ENCODE measurements around the gene UBE2C. TPM values are rescaled to one million over a fixed set of nuclear protein-coding genes. Genes with fewer than 3 reads are reported as not detected.
"Not testable (repeated sequence)": the region's sequence is repeated elsewhere in the genome, so short reads cannot be mapped to it uniquely, and the experiment has no call there.

UBE2C gene
- total and polyA plus RNA-seq, 7 donors = 3.3 to 90.3 (median 21.1) TPM; not detected in 3

DNA sequence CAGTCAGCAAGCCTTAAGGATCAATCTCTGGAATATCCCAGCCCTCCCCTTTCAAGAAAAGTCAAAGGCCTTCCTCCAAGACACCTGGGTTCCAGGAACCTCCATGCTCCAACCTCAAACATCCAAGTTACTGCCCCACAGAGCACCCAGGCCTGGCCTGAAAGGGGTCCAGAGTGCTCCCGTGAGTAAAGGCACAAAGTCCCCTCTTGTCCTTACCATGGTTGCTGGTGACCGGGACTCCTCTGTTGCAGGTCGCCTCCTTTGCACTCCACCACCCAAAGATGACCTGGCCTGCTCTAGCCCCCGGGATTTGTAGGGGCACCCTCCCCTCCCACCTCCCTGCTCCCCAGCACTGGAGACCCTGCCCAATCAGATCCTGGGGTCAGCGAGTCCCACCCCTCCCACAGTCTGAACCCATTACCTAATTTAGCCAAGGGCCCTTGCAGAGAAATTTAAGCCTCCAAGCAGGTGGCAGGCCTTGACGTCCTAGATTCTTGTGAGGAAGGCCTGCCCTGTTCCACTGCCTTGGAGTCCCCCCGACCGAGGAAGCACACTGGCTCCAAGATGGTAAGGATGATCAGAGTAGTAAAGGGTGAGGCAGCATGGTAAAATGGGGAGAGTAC is 14.7 kb downstream of the UBE2C start, which contains the start of gene TNNC2:
Gene TNNC2, minus strand, starts transcription at position 283 of the 623 bp plus-strand sequence. Its CDS starts 64 bp downstream, at position 219.
- Histone ChIP-seq H3K4me3 (no peak within 1 kb of the TSS), H3K27ac (peak within 1 kb of the TSS; percentile 61 to 73 (median 64)), H3K9me3 (no peaks in the 10 kb centered on the region), H3K36me3 (no peaks in the 10 kb centered on the region), H3K4me1 (peaks cover 0 to 41% (median 32%) of the 10 kb centered on the region in 4 donors), H3K27me3 (peaks cover 0 to 12% (median 0%) of the 10 kb centered on the region in 3 donors)
- TF ChIP-seq EP300 (IDR thresholded peaks at IDR 0.05) (no peak), POLR2AphosphoS5 (IDR thresholded peaks at IDR 0.05) (no peak), POLR2A (IDR thresholded peaks at IDR 0.05) (no peak)
- TF ChIP-seq, protein P1, sequence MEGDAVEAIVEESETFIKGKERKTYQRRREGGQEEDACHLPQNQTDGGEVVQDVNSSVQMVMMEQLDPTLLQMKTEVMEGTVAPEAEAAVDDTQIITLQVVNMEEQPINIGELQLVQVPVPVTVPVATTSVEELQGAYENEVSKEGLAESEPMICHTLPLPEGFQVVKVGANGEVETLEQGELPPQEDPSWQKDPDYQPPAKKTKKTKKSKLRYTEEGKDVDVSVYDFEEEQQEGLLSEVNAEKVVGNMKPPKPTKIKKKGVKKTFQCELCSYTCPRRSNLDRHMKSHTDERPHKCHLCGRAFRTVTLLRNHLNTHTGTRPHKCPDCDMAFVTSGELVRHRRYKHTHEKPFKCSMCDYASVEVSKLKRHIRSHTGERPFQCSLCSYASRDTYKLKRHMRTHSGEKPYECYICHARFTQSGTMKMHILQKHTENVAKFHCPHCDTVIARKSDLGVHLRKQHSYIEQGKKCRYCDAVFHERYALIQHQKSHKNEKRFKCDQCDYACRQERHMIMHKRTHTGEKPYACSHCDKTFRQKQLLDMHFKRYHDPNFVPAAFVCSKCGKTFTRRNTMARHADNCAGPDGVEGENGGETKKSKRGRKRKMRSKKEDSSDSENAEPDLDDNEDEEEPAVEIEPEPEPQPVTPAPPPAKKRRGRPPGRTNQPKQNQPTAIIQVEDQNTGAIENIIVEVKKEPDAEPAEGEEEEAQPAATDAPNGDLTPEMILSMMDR (IDR thresholded peaks at IDR 0.05) = no peak
- 91 to 92% methylated on average over 8 of the region's 8 CpGs for WGBS, 2 donors
- no peak for DNase-seq
- intact Hi-C loops (cut with DNase I) = no loop called here

DNA sequence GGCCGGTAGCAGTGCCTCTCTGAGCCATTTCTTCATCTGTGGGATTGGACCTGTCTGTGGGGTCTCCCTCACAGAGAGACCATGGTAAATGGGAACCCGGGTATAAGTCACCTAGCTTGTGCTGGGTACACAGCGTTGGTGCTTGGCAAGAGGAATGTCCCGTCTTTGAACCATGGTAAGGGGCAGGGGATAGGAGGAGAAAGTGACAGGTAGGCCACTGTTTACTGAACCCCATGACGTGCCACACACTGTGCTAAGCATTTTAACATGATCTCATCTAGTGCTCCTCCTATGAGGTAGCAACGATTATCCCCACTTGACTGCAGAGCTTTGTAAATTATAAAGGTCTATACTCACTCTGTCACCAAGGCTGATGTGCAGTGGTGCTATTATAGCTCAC is 15.3 kb downstream of the UBE2C start:
- intact Hi-C loops (cut with DNase I) = no loop called here
- peaks cover 0 to 42% (median 34%) of the 10 kb centered on the region in 4 donors for H3K4me1 ChIP-seq
- no peaks in the 10 kb centered on the region for H3K9me3 ChIP-seq

DNA sequence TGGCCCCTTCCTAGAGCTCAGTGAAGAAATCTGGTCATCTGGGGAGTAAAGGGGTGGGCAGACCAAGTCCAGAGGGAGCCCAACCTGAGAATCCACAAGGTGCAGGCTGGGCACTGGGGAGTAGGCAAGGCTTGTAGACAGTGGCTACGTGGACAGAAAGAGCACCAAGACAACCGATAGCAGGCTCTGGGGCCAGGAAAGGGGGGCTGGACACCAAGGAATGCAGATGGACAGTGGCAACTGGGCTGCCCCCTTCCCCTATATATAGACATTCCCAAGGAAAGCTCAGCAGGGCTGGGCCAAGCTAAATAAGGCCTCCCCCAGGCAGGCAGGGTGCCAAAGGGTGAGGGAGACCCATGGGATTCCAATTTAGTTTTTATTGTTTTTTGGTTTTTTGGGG is 16.1 kb downstream of the UBE2C start:
- intact Hi-C loops (cut with DNase I) = no loop called here
- H3K9me3 ChIP-seq = no peaks in the 10 kb centered on the region
- WGBS, 2 donors = 75 to 83% methylated on average over 2 of the region's 2 CpGs
- H3K4me3 ChIP-seq = no peak overlapping the region
- peaks cover 0 to 41% (median 37%) of the 10 kb centered on the region in 4 donors for H3K4me1 ChIP-seq
- TF ChIP-seq POLR2AphosphoS5 (IDR thresholded peaks at IDR 0.05) (no peak), EP300 (IDR thresholded peaks at IDR 0.05) (no peak), POLR2A (IDR thresholded peaks at IDR 0.05) (no peak)
- TF ChIP-seq, protein P1 (IDR thresholded peaks at IDR 0.05) = no peak
- H3K27ac ChIP-seq = peak overlapping the region in 2 of 4 donors; percentile 14 to 66
- H3K36me3 ChIP-seq = no peaks in the 10 kb centered on the region
- H3K27me3 ChIP-seq = peaks cover 0 to 5% (median 0%) of the 10 kb centered on the region in 3 donors
- DNase-seq = no peak

More for the DNA sequence above, 15.3 kb downstream of the UBE2C start:
- H3K27ac ChIP-seq = peak overlapping the region in 1 of 4 donors; percentile 65
- no peaks in the 10 kb centered on the region for H3K36me3 ChIP-seq
- TF ChIP-seq, protein P1 (IDR thresholded peaks at IDR 0.05) = no peak
- TF ChIP-seq POLR2A (IDR thresholded peaks at IDR 0.05) = no peak
- TF ChIP-seq POLR2AphosphoS5 (IDR thresholded peaks at IDR 0.05) = no peak
- no peak for TF ChIP-seq EP300 (IDR thresholded peaks at IDR 0.05)
- DNase-seq = no peak
- WGBS, 2 donors = 76 to 87% methylated on average over 6 of the region's 6 CpGs
- peaks cover 0 to 8% (median 0%) of the 10 kb centered on the region in 3 donors for H3K27me3 ChIP-seq
- H3K4me3 ChIP-seq = no peak overlapping the region

DNA sequence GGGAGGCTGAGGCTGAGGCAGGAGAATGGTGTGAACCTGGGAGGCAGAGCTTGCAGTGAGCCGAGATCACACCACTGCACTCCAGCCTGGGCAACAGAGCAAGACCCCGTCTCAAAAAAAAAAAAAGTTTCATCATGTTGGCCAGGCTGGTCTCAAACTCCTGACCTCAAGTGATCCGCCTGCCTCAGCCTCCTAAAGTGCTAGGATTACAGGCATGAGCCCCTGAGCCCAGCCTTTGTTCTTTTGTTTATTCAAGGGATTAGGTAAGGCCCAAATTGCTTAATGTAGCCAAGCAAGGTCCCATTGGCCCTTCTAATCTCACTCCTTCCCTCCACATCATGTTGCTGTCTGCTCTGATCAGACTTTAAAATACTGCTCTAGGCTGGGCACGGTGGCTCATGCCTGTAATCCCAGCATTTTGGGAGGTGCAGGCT is 17.2 kb downstream of the UBE2C start:
- H3K36me3 ChIP-seq, H3K9me3 ChIP-seq, H3K4me3 ChIP-seq, H3K27me3 ChIP-seq, DNase-seq: not testable (repeated sequence)
- Histone ChIP-seq H3K4me1 (peaks cover 0 to 39% (median 31%) of the 10 kb centered on the region in 4 donors), H3K27ac (peak overlapping the region in 1 of 4 donors; percentile 66)
- 85 to 91% methylated on average over 4 of the region's 4 CpGs for WGBS, 2 donors
- intact Hi-C loops (cut with DNase I) = loop anchor here (5.0 kb wide), 2 partner anchors 63 to 143 kb away; partner anchors contain the start of genes CTSA, NEURL2 and ZNF335

DNA sequence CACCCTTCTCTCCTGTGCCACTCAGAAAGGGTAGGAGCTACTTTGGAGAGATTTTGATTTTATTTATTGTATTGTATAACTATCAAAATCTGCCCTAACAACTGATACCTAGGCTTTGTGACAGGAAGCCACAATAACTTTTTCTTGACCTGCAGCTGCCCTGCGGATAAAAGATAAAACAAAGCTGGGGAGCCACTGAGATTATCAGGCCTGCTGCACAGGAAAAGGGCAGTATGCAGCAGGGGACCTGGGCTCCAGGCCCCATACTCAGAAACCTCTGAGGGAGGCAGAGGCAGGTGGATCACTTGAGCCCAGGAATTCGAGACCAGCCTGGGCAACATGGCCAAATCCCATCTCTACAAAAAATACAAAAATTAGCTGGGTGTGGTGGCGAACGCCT is 20.2 kb downstream of the UBE2C start:
- H3K9me3 ChIP-seq = no peaks in the 10 kb centered on the region
- intact Hi-C loops (cut with DNase I) = loop anchor here (5.0 kb wide), 2 partner anchors 60 to 140 kb away; partner anchors contain the start of genes CTSA, NEURL2 and ZNF335
- peaks cover 0 to 11% (median 0%) of the 10 kb centered on the region in 4 donors for H3K36me3 ChIP-seq
- H3K27me3 ChIP-seq = no peaks in the 10 kb centered on the region
- H3K4me3 ChIP-seq = peak overlapping the region in 2 of 4 donors; percentile 65 to 76
- WGBS, 2 donors = 83 to 87% methylated on average over 4 of the region's 4 CpGs
- no peak for DNase-seq
- H3K4me1 ChIP-seq = peaks cover 0 to 46% (median 39%) of the 10 kb centered on the region in 4 donors
- TF ChIP-seq, protein P1 (IDR thresholded peaks at IDR 0.05) = no peak
- TF ChIP-seq POLR2A (IDR thresholded peaks at IDR 0.05) (no peak), POLR2AphosphoS5 (IDR thresholded peaks at IDR 0.05) (no peak), EP300 (IDR thresholded peaks at IDR 0.05) (no peak)
- H3K27ac ChIP-seq = peak overlapping the region; percentile 91 to 97 (median 94)
